Right lobe of liver (tissue), 4 donors: Measurements from ENCODE around the gene HIRA.

ENCODE experiments used
- POLR2A ChIP-seq: fragments of 450-650 bp; IDR thresholded peaks from one replicate; pipeline ENCODE4 v1.6.1; 2017; ENCODE audit warnings: antibody characterized with exemption, mild to moderate bottlenecking
- TF ChIP-seq, protein P1 (sequence below), 4 donors: fragments of 200-600 bp in 3 of 4; fragments of 450-650 bp in 1 of 4; IDR thresholded peaks; one replicate each; pipeline versions ENCODE4 v1.5.1 to v1.8.0; 2016 to 2022; ENCODE audit warnings: antibody characterized with exemption in 4 of 4, mild to moderate bottlenecking in 2 of 4
- donor health status: DM: no; HTN: no; CAD: no.
- donor health status: DM: no; HTN: no; CAD: no.
- donor health status: DM: no; HTN: yes; CAD: no.

GRCh38 chr22:19456541-19456940 lies 25.0 kb upstream of the HIRA start:
- TF ChIP-seq, protein P1, sequence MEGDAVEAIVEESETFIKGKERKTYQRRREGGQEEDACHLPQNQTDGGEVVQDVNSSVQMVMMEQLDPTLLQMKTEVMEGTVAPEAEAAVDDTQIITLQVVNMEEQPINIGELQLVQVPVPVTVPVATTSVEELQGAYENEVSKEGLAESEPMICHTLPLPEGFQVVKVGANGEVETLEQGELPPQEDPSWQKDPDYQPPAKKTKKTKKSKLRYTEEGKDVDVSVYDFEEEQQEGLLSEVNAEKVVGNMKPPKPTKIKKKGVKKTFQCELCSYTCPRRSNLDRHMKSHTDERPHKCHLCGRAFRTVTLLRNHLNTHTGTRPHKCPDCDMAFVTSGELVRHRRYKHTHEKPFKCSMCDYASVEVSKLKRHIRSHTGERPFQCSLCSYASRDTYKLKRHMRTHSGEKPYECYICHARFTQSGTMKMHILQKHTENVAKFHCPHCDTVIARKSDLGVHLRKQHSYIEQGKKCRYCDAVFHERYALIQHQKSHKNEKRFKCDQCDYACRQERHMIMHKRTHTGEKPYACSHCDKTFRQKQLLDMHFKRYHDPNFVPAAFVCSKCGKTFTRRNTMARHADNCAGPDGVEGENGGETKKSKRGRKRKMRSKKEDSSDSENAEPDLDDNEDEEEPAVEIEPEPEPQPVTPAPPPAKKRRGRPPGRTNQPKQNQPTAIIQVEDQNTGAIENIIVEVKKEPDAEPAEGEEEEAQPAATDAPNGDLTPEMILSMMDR (IDR thresholded peaks at IDR 0.05): no peak
- no peak for TF ChIP-seq POLR2A
